Osteocyte (in vitro differentiated cells): ENCODE measurements around the gene TTC21A. TPM values are rescaled to one million over a fixed set of nuclear protein-coding genes. Genes with fewer than 3 reads are reported as not detected.

Experiments
- DNase-seq: peaks from one replicate; pipeline ENCODE4 v3.0.0; 2021; ENCODE audit warnings: mixed read lengths; ENCODE audit not compliant: unreplicated experiment; ENCODE audit errors: extremely low spot score
- H3K27ac Mint-ChIP-seq: one replicate; pipeline ENCODE4 v1.8.0; 2021; ENCODE audit warnings: mild to moderate bottlenecking, mixed read lengths; ENCODE audit not compliant: unreplicated experiment
- H3K27me3 Mint-ChIP-seq: one replicate; pipeline ENCODE4 v1.8.0; 2021; ENCODE audit warnings: mixed read lengths; ENCODE audit not compliant: unreplicated experiment
- H3K36me3 Mint-ChIP-seq: one replicate; pipeline ENCODE4 v1.8.0; 2021; ENCODE audit warnings: mixed read lengths; ENCODE audit not compliant: unreplicated experiment
- H3K4me1 Mint-ChIP-seq: one replicate; pipeline ENCODE4 v1.8.0; 2021; ENCODE audit warnings: mixed read lengths; ENCODE audit not compliant: unreplicated experiment
- H3K4me3 Mint-ChIP-seq: one replicate; pipeline ENCODE4 v1.8.0; 2021; ENCODE audit warnings: mild to moderate bottlenecking, moderate library complexity, mixed read lengths; ENCODE audit not compliant: unreplicated experiment
- H3K9me3 Mint-ChIP-seq: one replicate; pipeline ENCODE4 v1.8.0; 2021; ENCODE audit warnings: mixed read lengths; ENCODE audit not compliant: unreplicated experiment
- CTCF ChIP-seq: fragments of 200-600 bp; sonication (generic); IDR thresholded peaks from 2 replicates; pipeline ENCODE4 v1.5.0; 2021; ENCODE audit warnings: antibody characterized with exemption, mild to moderate bottlenecking, moderate library complexity
- total RNA-seq: library from RNA; stranded (reverse); gene quantifications from 2 replicates; pipeline ENCODE4 v1.2.1, GENCODE V29; 2021

Gene TTC21A
- total RNA-seq, 1 donor from 2014 or later = 10.3 TPM

GRCh38 chr3:39109086-39109485 lies 1.6 kb downstream of the TTC21A start:
- Mint-ChIP-seq H3K9me3 (no peaks in the 10 kb centered on the region), H3K4me1 (peaks cover 29% of the 10 kb centered on the region), H3K27ac (no peak overlapping the region), H3K4me3 (no peak overlapping the region), H3K36me3 (peaks cover 2% of the 10 kb centered on the region), H3K27me3 (no peaks in the 10 kb centered on the region)
- no peak for TF ChIP-seq CTCF
- DNase-seq = no peak

DNA sequence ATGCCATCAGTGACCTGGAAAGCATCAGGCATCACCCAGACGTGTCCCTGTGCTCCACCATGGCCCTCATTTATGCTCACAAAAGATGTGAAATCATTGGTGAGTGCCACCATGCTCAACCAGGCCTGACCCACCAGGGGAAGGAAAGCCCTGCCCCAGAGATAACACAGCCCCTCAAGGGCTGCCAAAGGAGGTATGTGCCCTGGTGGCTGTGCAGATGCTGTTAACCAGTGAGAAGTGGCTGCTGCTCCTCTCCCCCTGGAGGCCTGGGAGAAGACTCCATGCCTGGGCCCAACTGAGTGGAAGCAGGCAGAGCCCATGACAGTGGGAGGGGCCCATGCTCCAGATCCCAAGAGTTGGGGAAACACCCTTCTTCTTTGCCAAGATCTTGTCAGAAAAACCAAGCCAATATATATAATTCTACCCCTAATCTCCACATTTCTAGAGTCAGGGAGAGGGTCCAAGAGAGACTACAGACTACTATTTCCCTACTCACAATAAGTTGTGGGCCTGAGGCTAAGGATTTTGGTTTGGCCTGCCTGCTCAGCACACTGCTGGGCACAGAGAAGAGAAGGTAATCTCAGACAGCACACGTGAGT lies 2.7 kb downstream of the TTC21A start:
- peaks cover 2% of the 10 kb centered on the region for H3K36me3 Mint-ChIP-seq
- H3K9me3 Mint-ChIP-seq = no peaks in the 10 kb centered on the region
- no peak for TF ChIP-seq CTCF
- H3K4me1 Mint-ChIP-seq = peaks cover 25% of the 10 kb centered on the region
- H3K4me3 Mint-ChIP-seq = no peak overlapping the region
- no peak overlapping the region for H3K27ac Mint-ChIP-seq
- DNase-seq = no peak
- no peaks in the 10 kb centered on the region for H3K27me3 Mint-ChIP-seq

- Mint-ChIP-seq H3K27ac (no peak overlapping the region), H3K4me1 (peaks cover 9% of the 10 kb centered on the region), H3K36me3 (peaks cover 2% of the 10 kb centered on the region), H3K27me3 (no peaks in the 10 kb centered on the region), H3K9me3 (no peaks in the 10 kb centered on the region), H3K4me3 (no peak overlapping the region)
- no peak for DNase-seq
- no peak for TF ChIP-seq CTCF
These were observed 4.6 kb downstream of the TTC21A start for GRCh38 chr3:39112113-39112512.

GRCh38 chr3:39112535-39112934 lies 5.1 kb downstream of the TTC21A start:
- Mint-ChIP-seq H3K9me3 (no peaks in the 10 kb centered on the region), H3K36me3 (peaks cover 2% of the 10 kb centered on the region), H3K27ac (no peak overlapping the region), H3K4me1 (peaks cover 9% of the 10 kb centered on the region), H3K27me3 (no peaks in the 10 kb centered on the region), H3K4me3 (no peak overlapping the region)
- DNase-seq = no peak
- no peak for TF ChIP-seq CTCF

GRCh38 chr3:39113291-39113690 lies 5.8 kb downstream of the TTC21A start:
- DNase-seq = no peak
- Mint-ChIP-seq H3K27ac (no peak overlapping the region), H3K4me3 (no peak overlapping the region), H3K36me3 (peaks cover 5% of the 10 kb centered on the region), H3K9me3 (no peaks in the 10 kb centered on the region), H3K4me1 (peaks cover 2% of the 10 kb centered on the region), H3K27me3 (no peaks in the 10 kb centered on the region)
- TF ChIP-seq CTCF = no peak
